ENCODE results near the gene KLHL21. TPM values are rescaled to one million over a fixed set of nuclear protein-coding genes. Genes with fewer than 3 reads are reported as not detected.
"Not testable (repeated sequence)": the region's sequence is repeated elsewhere in the genome, so short reads cannot be mapped to it uniquely, and the experiment has no call there.

The KLHL21 gene
- total RNA-seq, 1 donor from 2014 or later, result 22.6 TPM

DNA sequence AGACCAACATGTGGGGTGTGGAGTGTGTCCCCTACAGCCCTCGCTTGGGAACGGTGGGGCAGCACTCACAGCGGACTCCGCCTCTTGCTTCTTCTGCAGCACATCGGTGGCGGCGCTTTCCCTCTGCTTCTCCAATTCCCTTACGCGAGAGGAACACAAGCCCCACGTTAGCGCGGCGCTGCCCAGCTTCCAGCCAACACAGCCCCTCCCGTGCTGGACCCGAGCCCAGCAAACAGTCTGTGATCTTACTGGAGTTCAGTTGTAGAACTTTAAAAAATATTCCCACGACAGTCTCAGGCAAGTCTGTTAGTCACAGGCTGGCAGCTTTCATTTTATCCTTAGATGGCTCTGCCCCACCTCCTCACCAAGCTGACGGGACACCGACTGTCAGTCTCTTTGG is 35.6 kb upstream of the KLHL21 start:
- H3K27ac ChIP-seq, result no peak overlapping the region
- no peaks in the 10 kb centered on the region for H3K27me3 ChIP-seq (ENCODE audit: low read depth)
- no peak overlapping the region for H3K4me3 ChIP-seq
- peaks cover 94% of the 10 kb centered on the region for H3K36me3 ChIP-seq
- H3K4me1 ChIP-seq, result no peaks in the 10 kb centered on the region
- DNase-seq, result peak; percentile 62
- peak in 1 of 2 donors; percentile 5 for ATAC-seq
- TF ChIP-seq, protein P1, sequence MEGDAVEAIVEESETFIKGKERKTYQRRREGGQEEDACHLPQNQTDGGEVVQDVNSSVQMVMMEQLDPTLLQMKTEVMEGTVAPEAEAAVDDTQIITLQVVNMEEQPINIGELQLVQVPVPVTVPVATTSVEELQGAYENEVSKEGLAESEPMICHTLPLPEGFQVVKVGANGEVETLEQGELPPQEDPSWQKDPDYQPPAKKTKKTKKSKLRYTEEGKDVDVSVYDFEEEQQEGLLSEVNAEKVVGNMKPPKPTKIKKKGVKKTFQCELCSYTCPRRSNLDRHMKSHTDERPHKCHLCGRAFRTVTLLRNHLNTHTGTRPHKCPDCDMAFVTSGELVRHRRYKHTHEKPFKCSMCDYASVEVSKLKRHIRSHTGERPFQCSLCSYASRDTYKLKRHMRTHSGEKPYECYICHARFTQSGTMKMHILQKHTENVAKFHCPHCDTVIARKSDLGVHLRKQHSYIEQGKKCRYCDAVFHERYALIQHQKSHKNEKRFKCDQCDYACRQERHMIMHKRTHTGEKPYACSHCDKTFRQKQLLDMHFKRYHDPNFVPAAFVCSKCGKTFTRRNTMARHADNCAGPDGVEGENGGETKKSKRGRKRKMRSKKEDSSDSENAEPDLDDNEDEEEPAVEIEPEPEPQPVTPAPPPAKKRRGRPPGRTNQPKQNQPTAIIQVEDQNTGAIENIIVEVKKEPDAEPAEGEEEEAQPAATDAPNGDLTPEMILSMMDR (IDR thresholded peaks at IDR 0.05), result no peak
- no peaks in the 10 kb centered on the region for H3K9me3 ChIP-seq
- intact Hi-C loops (cut with DNase I), result no loop called here

DNA sequence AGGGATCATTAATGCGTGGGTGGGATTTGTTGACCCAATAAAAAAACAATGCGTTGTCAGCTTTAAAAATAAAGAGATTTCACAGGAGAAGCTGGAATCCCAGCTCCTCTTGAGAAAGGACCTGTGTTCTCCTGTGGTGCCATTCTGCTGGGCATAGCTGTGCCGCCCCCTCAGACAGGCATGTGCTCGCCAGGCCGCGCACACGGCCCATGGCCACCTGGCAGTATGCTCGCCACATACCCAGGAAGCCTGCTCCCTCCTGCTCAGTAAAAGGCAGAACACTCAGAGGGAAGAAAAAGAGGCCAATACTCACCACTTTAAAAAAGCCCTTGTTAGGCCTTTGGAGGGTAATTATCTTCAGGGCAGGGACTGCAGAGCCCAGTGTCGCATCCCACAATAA is 35.1 kb upstream of the KLHL21 start:
- intact Hi-C loops (cut with DNase I), result no loop called here
- no peak overlapping the region for H3K27ac ChIP-seq
- no peaks in the 10 kb centered on the region for H3K4me1 ChIP-seq
- no peaks in the 10 kb centered on the region for H3K27me3 ChIP-seq (ENCODE audit: low read depth)
- TF ChIP-seq, protein P1 (IDR thresholded peaks at IDR 0.05), result no peak
- DNase-seq, result no peak
- H3K4me3 ChIP-seq, result no peak overlapping the region
- H3K36me3 ChIP-seq, result peaks cover 95% of the 10 kb centered on the region
- H3K9me3 ChIP-seq, result no peaks in the 10 kb centered on the region
- ATAC-seq, result no peak

DNA sequence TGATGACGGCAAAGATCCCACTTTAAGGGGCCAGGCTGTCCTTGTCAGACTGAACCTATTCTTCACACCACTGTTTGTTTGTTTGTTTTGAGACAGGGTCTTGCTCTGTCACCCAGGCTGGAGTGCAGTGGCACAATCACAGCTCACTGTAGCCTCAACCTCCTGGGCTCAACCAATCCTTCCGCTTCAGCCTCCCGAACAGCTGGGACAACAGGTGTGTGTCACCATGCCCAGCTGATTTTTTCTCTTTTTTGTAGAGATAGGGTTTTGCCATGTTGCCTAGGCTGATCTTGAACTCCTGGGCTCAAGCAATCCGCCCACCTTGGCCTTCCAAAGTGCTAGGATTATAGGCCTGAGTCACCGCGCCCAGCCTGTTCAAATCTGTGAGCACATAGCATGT is 34.1 kb upstream of the KLHL21 start:
- H3K9me3 ChIP-seq; intact Hi-C loops (cut with DNase I); DNase-seq; ATAC-seq; H3K27ac ChIP-seq; H3K4me1 ChIP-seq; H3K27me3 ChIP-seq (ENCODE audit: low read depth); H3K4me3 ChIP-seq: not testable (repeated sequence)
- H3K36me3 ChIP-seq, result peaks cover 95% of the 10 kb centered on the region

DNA sequence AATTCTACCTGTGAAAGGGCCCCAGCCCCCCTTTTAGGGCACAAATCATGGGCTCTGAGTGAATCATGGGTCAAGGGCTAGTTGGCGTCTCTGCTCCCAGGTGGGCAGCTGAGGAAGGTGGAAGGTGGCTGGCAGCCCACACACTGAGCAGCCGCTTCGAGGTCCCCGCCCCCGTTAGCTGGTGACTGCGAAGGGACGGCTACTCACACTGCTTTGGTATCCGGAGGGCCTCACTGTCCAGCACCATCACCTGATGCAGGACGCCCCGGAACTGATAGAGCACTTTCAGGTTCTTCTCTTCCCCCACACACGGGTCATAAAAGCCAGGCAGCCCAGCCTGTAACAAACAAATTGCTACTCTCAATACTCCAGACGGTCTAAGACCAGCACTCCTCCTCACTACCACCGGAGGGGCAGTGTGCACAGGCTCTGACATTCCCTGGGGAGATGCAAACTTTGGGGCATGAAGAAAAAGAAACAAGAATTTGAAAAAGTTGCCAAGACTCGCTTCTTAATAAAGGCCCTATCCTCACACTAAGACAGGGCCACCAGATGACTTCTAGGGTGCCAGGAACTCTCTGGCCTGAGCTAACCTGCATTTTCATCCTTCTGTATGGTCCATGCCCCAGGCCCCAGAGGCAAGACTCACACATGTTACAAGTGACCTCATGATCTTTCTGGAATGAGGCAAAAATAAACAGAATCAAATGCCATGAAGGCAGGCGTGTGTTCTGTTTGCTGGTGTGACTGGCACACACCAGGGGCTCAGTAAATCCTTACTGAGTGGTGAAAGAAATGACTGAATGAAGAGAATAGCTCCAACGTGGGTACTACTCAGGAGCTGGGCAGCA is 33.5 kb upstream of the KLHL21 start:
- intact Hi-C loops (cut with DNase I), result no loop called here
- ATAC-seq, result no peak
- H3K27me3 ChIP-seq (ENCODE audit: low read depth), result no peaks in the 10 kb centered on the region
- H3K9me3 ChIP-seq, result no peaks in the 10 kb centered on the region
- H3K4me3 ChIP-seq, result no peak overlapping the region
- DNase-seq, result no peak
- H3K27ac ChIP-seq, result no peak overlapping the region
- H3K36me3 ChIP-seq, result peaks cover 97% of the 10 kb centered on the region
- TF ChIP-seq, protein P1 (IDR thresholded peaks at IDR 0.05), result no peak
- no peaks in the 10 kb centered on the region for H3K4me1 ChIP-seq

DNA sequence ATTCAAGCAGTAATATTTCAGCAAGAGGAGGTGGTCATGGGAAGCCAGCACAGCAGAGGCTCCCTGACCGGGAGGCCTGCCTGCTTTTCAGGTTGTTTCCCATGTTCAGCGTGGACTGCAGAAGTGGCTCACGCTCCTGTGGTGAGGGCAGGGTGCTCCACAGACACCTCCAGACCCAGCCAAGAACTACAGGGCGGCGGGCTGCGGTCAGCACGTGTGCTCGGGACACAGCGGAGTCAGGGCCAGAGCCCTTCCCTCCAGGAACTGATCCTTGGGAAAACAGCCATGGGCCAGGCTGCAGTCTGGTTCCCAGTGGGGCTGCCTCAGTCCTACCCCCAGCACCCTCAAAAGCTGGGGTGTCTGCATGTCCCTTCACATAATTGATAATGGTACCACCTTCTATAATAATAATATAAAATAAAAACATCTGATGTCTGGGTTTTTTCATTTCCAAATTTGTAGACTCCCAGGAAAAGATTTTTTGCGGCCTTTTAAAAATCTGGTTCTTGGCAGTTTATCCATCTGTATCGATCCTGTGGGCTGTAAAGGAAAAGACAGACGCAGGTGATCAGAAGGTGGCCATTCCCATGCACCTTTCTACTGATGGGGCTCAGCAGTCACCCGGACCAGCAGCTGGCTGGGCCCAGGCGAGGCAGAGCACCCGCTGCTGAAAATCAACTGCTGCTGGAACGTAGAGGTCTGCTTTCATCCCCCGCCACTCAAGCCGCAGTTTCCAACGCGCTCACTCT is 32.7 kb upstream of the KLHL21 start:
- intact Hi-C loops (cut with DNase I), result no loop called here
- DNase-seq (no peak), ATAC-seq (no peak)
- Histone ChIP-seq H3K27me3 (ENCODE audit: low read depth) (no peaks in the 10 kb centered on the region), H3K9me3 (no peaks in the 10 kb centered on the region), H3K4me3 (no peak overlapping the region), H3K36me3 (peaks cover 98% of the 10 kb centered on the region), H3K4me1 (no peaks in the 10 kb centered on the region), H3K27ac (no peak overlapping the region)
- TF ChIP-seq, protein P1 (IDR thresholded peaks at IDR 0.05), result no peak
